Epithelial cell of prostate (primary cell): ENCODE data around the gene PAX8.

ENCODE experiments used
- DNase-seq: peaks from one replicate; pipeline ENCODE4 v3.0.0-alpha.2; 2011; ENCODE audit warnings: low read depth, low spot score
- H3K27ac ChIP-seq: fragments of 450-650 bp; 2 replicates; pipeline ENCODE4 v1.5.1; 2017; ENCODE audit warnings: mild to moderate bottlenecking

The PAX8 gene

GRCh38 chr2:113195923-113196501, 82.7 kb downstream of the PAX8 start:
- H3K27ac ChIP-seq = no peak overlapping the region
- no peak for DNase-seq

GRCh38 chr2:113192459-113193100, 86.1 kb downstream of the PAX8 start:
- DNase-seq = no peak
- no peak overlapping the region for H3K27ac ChIP-seq

- DNase-seq = no peak
- H3K27ac ChIP-seq = no peak overlapping the region
These were observed 87.8 kb downstream of the PAX8 start for GRCh38 chr2:113190871-113191270.

- H3K27ac ChIP-seq = no peak overlapping the region
- DNase-seq = no peak
These were observed 91.0 kb downstream of the PAX8 start for GRCh38 chr2:113187771-113188170.

- H3K27ac ChIP-seq = no peak overlapping the region
- DNase-seq = no peak
These were observed 92.3 kb downstream of the PAX8 start for GRCh38 chr2:113186433-113186796.

- H3K27ac ChIP-seq = no peak overlapping the region
- no peak for DNase-seq
These were observed 92.9 kb downstream of the PAX8 start for GRCh38 chr2:113185664-113186432.

GRCh38 chr2:113184531-113185230, 94.0 kb downstream of the PAX8 start:
- no peak overlapping the region for H3K27ac ChIP-seq
- no peak for DNase-seq

GRCh38 chr2:113183703-113184102, 95.0 kb downstream of the PAX8 start:
- no peak overlapping the region for H3K27ac ChIP-seq
- no peak for DNase-seq

- H3K27ac ChIP-seq = no peak overlapping the region
- DNase-seq = no peak
These were observed 95.5 kb downstream of the PAX8 start for GRCh38 chr2:113183264-113183663.

- no peak overlapping the region for H3K27ac ChIP-seq
- DNase-seq = no peak
These were observed 96.1 kb downstream of the PAX8 start for GRCh38 chr2:113182471-113183260.

- H3K27ac ChIP-seq = no peak overlapping the region
These were observed 97.3 kb downstream of the PAX8 start for GRCh38 chr2:113181258-113182051.

GRCh38 chr2:113180131-113180946, 98.4 kb downstream of the PAX8 start:
- H3K27ac ChIP-seq = no peak overlapping the region
- DNase-seq = no peak

More at GRCh38 chr2:113181258-113182051, 97.3 kb downstream of the PAX8 start:
- no peak for DNase-seq

- no peak for DNase-seq
- no peak overlapping the region for H3K27ac ChIP-seq
These were observed 99.2 kb downstream of the PAX8 start for GRCh38 chr2:113179446-113180045.

- no peak for DNase-seq
- H3K27ac ChIP-seq = no peak overlapping the region
These were observed 99.8 kb downstream of the PAX8 start for GRCh38 chr2:113178891-113179290.

GRCh38 chr2:113178069-113178746, 100.5 kb downstream of the PAX8 start:
- DNase-seq = no peak
- H3K27ac ChIP-seq = no peak overlapping the region

GRCh38 chr2:113176696-113177355, 101.9 kb downstream of the PAX8 start:
- no peak for DNase-seq
- no peak overlapping the region for H3K27ac ChIP-seq
